HCT116 (cell line): ENCODE measurements around the gene DMD.

Experiments used
- EZH2 ChIP-seq: fragments of 200-600 bp; sonication (generic); IDR thresholded peaks from 2 replicates; pipeline ENCODE4 v1.6.1; 2017; ENCODE audit warnings: antibody characterized with exemption, mixed run types
- SIN3A ChIP-seq: IDR thresholded peaks from 2 replicates; pipeline ENCODE4 v1.6.1; 2012; ENCODE audit warnings: low read depth
- SRF ChIP-seq: IDR thresholded peaks from 2 replicates; pipeline ENCODE4 v1.6.1; 2012; ENCODE audit warnings: low read depth
- TCF7L2 ChIP-seq: IDR thresholded peaks from 2 replicates; pipeline ENCODE4 v1.7.0; 2011; ENCODE audit warnings: borderline replicate concordance, inconsistent platforms; ENCODE audit not compliant: insufficient read depth, insufficient read length; ENCODE audit errors: extremely low read depth
- TF ChIP-seq, protein P1 (sequence below), 3 experiments: fragments of 200-600 bp in 1 of 3; sonication (generic) in 1 of 3; IDR thresholded peaks in 2 of 3; conservative IDR thresholded peaks in 1 of 3; 2 replicates each; pipeline ENCODE4 v1.5.1; 2012 to 2017; ENCODE audit warnings: low read depth in 2 of 3, low read length in 2 of 3, antibody characterized with exemption in 1 of 3, borderline replicate concordance in 1 of 3, control low read depth in 1 of 3, mild to moderate bottlenecking in 1 of 3, mixed read lengths in 1 of 3, mixed run types in 1 of 3, moderate library complexity in 1 of 3; ENCODE audit not compliant: insufficient read depth in 1 of 3

DNA sequence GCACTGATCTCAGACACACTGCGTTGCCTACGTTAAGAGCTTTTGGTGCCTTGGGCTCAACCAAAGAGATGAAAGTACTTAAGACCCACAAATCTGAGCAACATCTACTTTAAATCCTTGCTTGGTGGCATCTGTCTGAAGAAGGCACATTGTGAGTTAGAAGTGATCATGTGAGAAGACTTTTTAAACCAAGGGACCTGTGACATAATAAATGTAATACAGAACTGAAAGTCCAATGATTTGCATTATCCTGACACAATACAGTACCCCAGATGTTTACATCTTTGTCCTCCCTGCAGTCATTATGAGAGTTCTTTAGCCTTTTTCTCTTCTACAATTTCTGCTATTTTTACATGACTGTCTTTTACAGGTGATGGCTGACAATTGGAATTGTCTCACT, 2042.8 kb downstream of the DMD start:
- TF ChIP-seq, protein P1, sequence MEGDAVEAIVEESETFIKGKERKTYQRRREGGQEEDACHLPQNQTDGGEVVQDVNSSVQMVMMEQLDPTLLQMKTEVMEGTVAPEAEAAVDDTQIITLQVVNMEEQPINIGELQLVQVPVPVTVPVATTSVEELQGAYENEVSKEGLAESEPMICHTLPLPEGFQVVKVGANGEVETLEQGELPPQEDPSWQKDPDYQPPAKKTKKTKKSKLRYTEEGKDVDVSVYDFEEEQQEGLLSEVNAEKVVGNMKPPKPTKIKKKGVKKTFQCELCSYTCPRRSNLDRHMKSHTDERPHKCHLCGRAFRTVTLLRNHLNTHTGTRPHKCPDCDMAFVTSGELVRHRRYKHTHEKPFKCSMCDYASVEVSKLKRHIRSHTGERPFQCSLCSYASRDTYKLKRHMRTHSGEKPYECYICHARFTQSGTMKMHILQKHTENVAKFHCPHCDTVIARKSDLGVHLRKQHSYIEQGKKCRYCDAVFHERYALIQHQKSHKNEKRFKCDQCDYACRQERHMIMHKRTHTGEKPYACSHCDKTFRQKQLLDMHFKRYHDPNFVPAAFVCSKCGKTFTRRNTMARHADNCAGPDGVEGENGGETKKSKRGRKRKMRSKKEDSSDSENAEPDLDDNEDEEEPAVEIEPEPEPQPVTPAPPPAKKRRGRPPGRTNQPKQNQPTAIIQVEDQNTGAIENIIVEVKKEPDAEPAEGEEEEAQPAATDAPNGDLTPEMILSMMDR (IDR thresholded peaks at IDR 0.05 in 2 of 3, conservative IDR thresholded peaks at IDR 0.05 in 1 of 3; ENCODE audit: borderline replicate concordance in 1 of 3, insufficient read depth in 1 of 3, low read depth in 2 of 3, low read length in 2 of 3), result no peak
- no peak for TF ChIP-seq EZH2
- no peak for TF ChIP-seq TCF7L2
- TF ChIP-seq SIN3A, result no peak
- TF ChIP-seq SRF, result no peak
